DOHH2 (cell line): ENCODE measurements around the gene TRERF1.

ENCODE experiments used
- H3F3A ChIP-seq: fragments of 200-600 bp; sonication (generic), shearing (Covaris generic); 2 replicates; pipeline ENCODE4 v1.6.0; 2016; ENCODE audit warnings: antibody characterized with exemption, mild to moderate bottlenecking; ENCODE audit not compliant: control insufficient read depth, insufficient read depth
- H3K27ac ChIP-seq: fragments of 200-600 bp; sonication (generic); 2 replicates; pipeline ENCODE4 v1.5.1; 2014; ENCODE audit warnings: low read depth, mild to moderate bottlenecking, low read length, moderate library complexity
- H3K27me3 ChIP-seq: fragments of 200-600 bp; sonication (generic); 2 replicates; pipeline ENCODE4 v1.6.1; 2014; ENCODE audit warnings: mild to moderate bottlenecking, low read length, mixed read lengths; ENCODE audit not compliant: control insufficient read depth
- H3K36me3 ChIP-seq: fragments of 200-600 bp; sonication (generic); 2 replicates; pipeline ENCODE4 v1.6.1; 2014; ENCODE audit warnings: mild to moderate bottlenecking, low read length, moderate library complexity, mixed read lengths; ENCODE audit not compliant: control insufficient read depth
- H3K4me1 ChIP-seq: fragments of 200-600 bp; sonication (generic); 2 replicates; pipeline ENCODE4 v1.6.1; 2014; ENCODE audit warnings: mild to moderate bottlenecking, low read length, mixed read lengths; ENCODE audit not compliant: control insufficient read depth
- H3K4me2 ChIP-seq: fragments of 200-600 bp; sonication (generic); 2 replicates; pipeline ENCODE4 v1.6.0; 2014; ENCODE audit warnings: mild to moderate bottlenecking, low read length, moderate library complexity
- H3K4me3 ChIP-seq: fragments of 200-600 bp; sonication (generic); 2 replicates; pipeline ENCODE4 v1.5.1; 2014; ENCODE audit warnings: mild to moderate bottlenecking, low read length, mixed read lengths
- H3K79me2 ChIP-seq: fragments of 200-600 bp; sonication (generic); 2 replicates; pipeline ENCODE4 v1.6.1; 2014; ENCODE audit warnings: mild to moderate bottlenecking, low read length, mixed read lengths; ENCODE audit not compliant: control insufficient read depth
- H3K9me2 ChIP-seq: fragments of 200-600 bp; sonication (generic); replicated peaks from 2 replicates; pipeline ENCODE4 v1.6.1; 2014; ENCODE audit warnings: mild to moderate bottlenecking, low read length, mixed read lengths; ENCODE audit not compliant: control insufficient read depth
- H3K9me3 ChIP-seq: fragments of 200-600 bp; sonication (generic); 2 replicates; pipeline ENCODE4 v1.6.1; 2014; ENCODE audit warnings: antibody characterized with exemption, low read length, mixed read lengths; ENCODE audit not compliant: control insufficient read depth, insufficient read depth
- H4K20me1 ChIP-seq: fragments of 200-600 bp; sonication (generic); 2 replicates; pipeline ENCODE4 v1.6.0; 2014; ENCODE audit warnings: low read depth, mild to moderate bottlenecking, antibody characterized with exemption, low read length, moderate library complexity; ENCODE audit not compliant: control insufficient read depth, insufficient read depth
- EZH2phosphoT487 ChIP-seq: fragments of 200-600 bp; sonication (generic); IDR thresholded peaks from 2 replicates; pipeline ENCODE4 v1.6.1; 2017; ENCODE audit warnings: borderline replicate concordance, mild to moderate bottlenecking, antibody characterized with exemption, low read length, moderate library complexity, mixed read lengths
- TF ChIP-seq, protein P1 (sequence below): fragments of 200-600 bp; sonication (generic); IDR thresholded peaks from one replicate; pipeline ENCODE4 v1.5.1; 2014; ENCODE audit warnings: antibody characterized with exemption, mild to moderate bottlenecking, low read depth, low read length; ENCODE audit not compliant: poor library complexity, severe bottlenecking

The TRERF1 gene

DNA sequence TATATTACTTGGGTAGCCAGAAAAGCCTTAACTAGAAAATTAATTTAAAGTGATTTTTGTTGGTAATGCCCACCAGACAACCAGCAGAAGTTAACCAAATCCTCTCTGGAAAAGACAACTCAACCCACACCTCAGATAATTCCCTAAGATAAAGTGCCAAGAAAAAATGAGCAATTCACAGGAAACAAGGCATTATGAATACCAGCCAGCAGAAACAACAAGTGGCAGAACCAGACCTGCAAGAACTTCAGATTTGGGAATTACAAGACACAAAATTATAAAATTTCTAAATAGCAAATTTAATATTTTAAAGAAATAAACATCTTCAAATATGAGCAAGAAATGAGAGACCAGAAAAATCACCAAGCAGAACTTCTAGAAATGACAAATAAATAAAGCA, 154.1 kb downstream of the TRERF1 start:
- Histone ChIP-seq H3K9me3 (no peaks in the 10 kb centered on the region), H3F3A (no peaks in the 10 kb centered on the region), H3K9me2 (no peaks in the 10 kb centered on the region), H3K4me3 (no peak overlapping the region), H4K20me1 (no peaks in the 10 kb centered on the region), H3K27me3 (no peaks in the 10 kb centered on the region), H3K4me1 (peaks cover 7% of the 10 kb centered on the region), H3K27ac (no peak overlapping the region), H3K36me3 (peaks cover 25% of the 10 kb centered on the region), H3K4me2 (no peak overlapping the region), H3K79me2 (no peaks in the 10 kb centered on the region)
- no peak for TF ChIP-seq EZH2phosphoT487
- TF ChIP-seq, protein P1, sequence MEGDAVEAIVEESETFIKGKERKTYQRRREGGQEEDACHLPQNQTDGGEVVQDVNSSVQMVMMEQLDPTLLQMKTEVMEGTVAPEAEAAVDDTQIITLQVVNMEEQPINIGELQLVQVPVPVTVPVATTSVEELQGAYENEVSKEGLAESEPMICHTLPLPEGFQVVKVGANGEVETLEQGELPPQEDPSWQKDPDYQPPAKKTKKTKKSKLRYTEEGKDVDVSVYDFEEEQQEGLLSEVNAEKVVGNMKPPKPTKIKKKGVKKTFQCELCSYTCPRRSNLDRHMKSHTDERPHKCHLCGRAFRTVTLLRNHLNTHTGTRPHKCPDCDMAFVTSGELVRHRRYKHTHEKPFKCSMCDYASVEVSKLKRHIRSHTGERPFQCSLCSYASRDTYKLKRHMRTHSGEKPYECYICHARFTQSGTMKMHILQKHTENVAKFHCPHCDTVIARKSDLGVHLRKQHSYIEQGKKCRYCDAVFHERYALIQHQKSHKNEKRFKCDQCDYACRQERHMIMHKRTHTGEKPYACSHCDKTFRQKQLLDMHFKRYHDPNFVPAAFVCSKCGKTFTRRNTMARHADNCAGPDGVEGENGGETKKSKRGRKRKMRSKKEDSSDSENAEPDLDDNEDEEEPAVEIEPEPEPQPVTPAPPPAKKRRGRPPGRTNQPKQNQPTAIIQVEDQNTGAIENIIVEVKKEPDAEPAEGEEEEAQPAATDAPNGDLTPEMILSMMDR: no peak

DNA sequence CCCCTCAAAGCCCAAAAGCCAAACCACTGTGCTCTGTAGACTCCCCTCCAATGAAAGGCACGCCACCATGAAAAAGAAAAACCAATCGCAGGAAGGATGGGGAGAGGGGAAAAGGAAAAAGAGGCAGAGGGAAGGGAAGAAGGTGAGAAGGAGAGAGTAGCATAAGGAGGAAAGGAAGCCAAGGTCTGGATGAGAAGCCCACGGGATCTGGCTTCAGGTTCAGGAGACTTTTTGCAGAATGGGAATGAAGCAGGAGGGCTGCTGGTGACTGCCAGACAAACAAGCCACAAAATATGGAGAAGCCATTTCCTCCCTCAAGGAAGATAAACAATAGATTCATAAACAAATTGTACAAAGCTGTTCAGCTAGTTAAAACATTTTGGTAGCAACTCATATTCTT, 155.1 kb downstream of the TRERF1 start:
- Histone ChIP-seq H4K20me1 (no peaks in the 10 kb centered on the region), H3K9me3 (no peaks in the 10 kb centered on the region), H3K4me1 (peaks cover 7% of the 10 kb centered on the region), H3K9me2 (no peaks in the 10 kb centered on the region), H3K36me3 (peaks cover 29% of the 10 kb centered on the region), H3K79me2 (no peaks in the 10 kb centered on the region), H3K4me3 (no peak overlapping the region), H3K27me3 (no peaks in the 10 kb centered on the region), H3F3A (no peaks in the 10 kb centered on the region), H3K4me2 (no peak overlapping the region), H3K27ac (no peak overlapping the region)
- no peak for TF ChIP-seq EZH2phosphoT487
- TF ChIP-seq, protein P1: no peak

DNA sequence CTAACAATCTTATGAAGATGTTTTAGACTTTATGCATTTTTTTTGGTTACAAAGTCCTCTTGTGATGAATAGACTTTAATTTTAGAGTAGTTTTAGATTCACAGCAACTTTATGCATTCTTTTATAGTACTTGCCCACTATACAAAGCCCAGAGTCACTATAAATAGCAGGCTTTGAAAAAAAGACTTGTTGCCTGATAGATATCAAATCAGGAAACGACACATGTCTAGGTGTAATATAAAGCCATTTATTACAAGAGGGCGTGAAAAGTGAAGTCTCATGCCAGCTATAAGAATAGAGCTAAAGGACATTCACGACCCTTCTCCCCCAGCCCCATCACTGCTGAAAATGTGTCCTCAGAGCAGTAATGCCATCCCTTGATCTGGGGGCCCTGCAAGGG, 156.0 kb downstream of the TRERF1 start:
- Histone ChIP-seq H3K36me3 (peaks cover 27% of the 10 kb centered on the region), H3K27ac (no peak overlapping the region), H3K4me2 (no peak overlapping the region), H4K20me1 (no peaks in the 10 kb centered on the region), H3K4me1 (peaks cover 7% of the 10 kb centered on the region), H3K9me2 (no peaks in the 10 kb centered on the region), H3K4me3 (no peak overlapping the region), H3F3A (no peaks in the 10 kb centered on the region), H3K27me3 (no peaks in the 10 kb centered on the region), H3K9me3 (no peaks in the 10 kb centered on the region), H3K79me2 (no peaks in the 10 kb centered on the region)
- TF ChIP-seq, protein P1: no peak
- no peak for TF ChIP-seq EZH2phosphoT487

DNA sequence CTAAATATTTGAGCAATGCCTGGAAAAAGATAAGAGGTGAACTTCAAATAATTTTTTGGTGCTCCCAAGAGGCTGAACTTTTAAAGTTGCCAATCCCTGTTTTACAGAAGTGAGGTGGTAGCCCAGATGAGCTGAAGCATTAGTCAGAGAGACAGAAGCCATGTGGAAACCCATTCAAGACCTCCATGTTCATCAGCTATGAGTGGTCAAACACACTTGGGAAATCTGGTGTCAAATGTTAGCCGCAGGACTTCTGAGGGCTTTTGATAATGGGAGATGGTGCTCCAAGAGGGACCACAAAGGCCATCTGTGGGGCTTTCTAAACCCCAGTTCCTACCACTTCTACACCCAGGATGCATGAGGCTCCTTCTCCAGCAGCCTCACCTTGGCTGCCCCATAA, 156.5 kb downstream of the TRERF1 start:
- Histone ChIP-seq H3K27ac (no peak overlapping the region), H3K9me3 (no peaks in the 10 kb centered on the region), H3K4me2 (no peak overlapping the region), H3K79me2 (no peaks in the 10 kb centered on the region), H3K9me2 (no peaks in the 10 kb centered on the region), H3F3A (no peaks in the 10 kb centered on the region), H4K20me1 (no peaks in the 10 kb centered on the region), H3K27me3 (no peaks in the 10 kb centered on the region), H3K36me3 (peaks cover 23% of the 10 kb centered on the region), H3K4me3 (no peak overlapping the region), H3K4me1 (peaks cover 7% of the 10 kb centered on the region)
- TF ChIP-seq, protein P1: no peak
- no peak for TF ChIP-seq EZH2phosphoT487
